PC-3 (cell line): ENCODE results near the gene TECTA. TPM values are rescaled to one million over a fixed set of nuclear protein-coding genes. Genes with fewer than 3 reads are reported as not detected.

ENCODE experiments used
- ATAC-seq: fragments of 200-7000 bp; cut with Tn5 transposase; 2 replicates; pipeline ENCODE4 v1.9.1; 2020; ENCODE audit warnings: mild to moderate bottlenecking, moderate library complexity
- BruUV-seq: library from RNA; stranded (reverse); fragments of 400-500 nt; replicated peaks from 2 replicates; lab custom pipeline; 2021; lab: Mats Ljungman, UMichigan
- CTCF ChIA-PET: fragments of 300-600 bp; sonication (Branson Sonifier 250); formaldehyde crosslinking; loops from one replicate; lab custom pipeline; 2022; ENCODE audit warnings: antibody characterized with exemption; lab: Charles Lee
- POLR2A ChIA-PET: fragments of 300-600 bp; sonication (Branson Sonifier 250); formaldehyde crosslinking; loops from one replicate; lab custom pipeline; 2022; ENCODE audit warnings: antibody characterized with exemption; ENCODE audit not compliant: unreplicated experiment; lab: Charles Lee
- DNase-seq: peaks from one replicate; pipeline ENCODE4 v3.0.0-alpha.2; 2015
- H2AFZ ChIP-seq: fragments of 300-600 bp; sonication (generic); 2 replicates; pipeline ENCODE4 v1.6.0; 2016; ENCODE audit warnings: antibody characterized with exemption, low read length
- H3F3A ChIP-seq: fragments of 300-600 bp; sonication (generic); one replicate; pipeline ENCODE4 v1.6.0; 2017; ENCODE audit warnings: antibody characterized with exemption, low read length, control low read depth, mild to moderate bottlenecking; ENCODE audit not compliant: unreplicated experiment
- H3K27ac ChIP-seq: fragments of 300-600 bp; sonication (generic); 2 replicates; pipeline ENCODE4 v1.5.1; 2016; ENCODE audit warnings: mild to moderate bottlenecking, low read length
- H3K27me3 ChIP-seq: fragments of 300-600 bp; sonication (generic); 2 replicates; pipeline ENCODE4 v1.6.1; 2016; ENCODE audit warnings: low read length, mixed read lengths
- H3K36me3 ChIP-seq: fragments of 300-600 bp; sonication (generic); 2 replicates; pipeline ENCODE4 v1.6.1; 2016; ENCODE audit warnings: low read depth, mixed run types, low read length, mixed read lengths
- H3K4me1 ChIP-seq: fragments of 300-600 bp; sonication (generic); 2 replicates; pipeline ENCODE4 v1.5.1; 2016; ENCODE audit warnings: low read length; ENCODE audit not compliant: insufficient read depth
- H3K4me2 ChIP-seq: fragments of 300-600 bp; sonication (generic); 2 replicates; pipeline ENCODE4 v1.6.0; 2016; ENCODE audit warnings: low read length
- H3K4me3 ChIP-seq: fragments of 300-600 bp; sonication (generic); 2 replicates; pipeline ENCODE4 v1.5.1; 2016; ENCODE audit warnings: mild to moderate bottlenecking, low read length, mixed read lengths
- H3K79me2 ChIP-seq: fragments of 300-600 bp; sonication (generic); 2 replicates; pipeline ENCODE4 v1.6.1; 2017; ENCODE audit warnings: low read length, mixed read lengths
- H3K9ac ChIP-seq: fragments of 300-600 bp; sonication (generic); 2 replicates; pipeline ENCODE4 v1.6.0; 2016; ENCODE audit warnings: mild to moderate bottlenecking, low read length
- H3K9me2 ChIP-seq: fragments of 300-600 bp; sonication (generic); replicated peaks from 2 replicates; pipeline ENCODE4 v1.6.1; 2016; ENCODE audit warnings: mixed run types, low read length, mixed read lengths
- H3K9me3 ChIP-seq: fragments of 300-600 bp; sonication (generic); 2 replicates; pipeline ENCODE4 v1.6.1; 2016; ENCODE audit warnings: low read length, mixed read lengths
- H4K20me1 ChIP-seq: fragments of 300-600 bp; sonication (generic); 2 replicates; pipeline ENCODE4 v1.6.1; 2016; ENCODE audit warnings: low read length, mixed read lengths
- EZH2 ChIP-seq: fragments of 300-600 bp; sonication (generic); IDR thresholded peaks from one replicate; pipeline ENCODE4 v1.6.1; 2017; ENCODE audit warnings: antibody characterized with exemption, mild to moderate bottlenecking, low read length; ENCODE audit not compliant: unreplicated experiment
- EZH2phosphoT487 ChIP-seq: fragments of 300-600 bp; sonication (generic); IDR thresholded peaks from 2 replicates; pipeline ENCODE4 v1.6.1; 2018; ENCODE audit warnings: mild to moderate bottlenecking, antibody characterized with exemption, low read length, borderline replicate concordance
- intact Hi-C: fragments of 100-400 bp; cut with micrococcal nuclease; formaldehyde crosslinking; loops from 2 replicates; pipeline ENCODE4 v1.9.0; 2023
- total RNA-seq: library from RNA; depleted of rRNA; stranded (reverse); fragments of >200 nt; gene quantifications from 2 replicates; pipeline ENCODE4 v1.2.3, GENCODE V29; 2014
- TF ChIP-seq, protein P1 (sequence below): fragments of 300-600 bp; sonication (generic); conservative IDR thresholded peaks from 2 replicates; pipeline ENCODE4 v1.5.1; 2017; ENCODE audit warnings: antibody characterized with exemption, low read depth, mild to moderate bottlenecking, low read length

Gene TECTA
- total RNA-seq, 1 experiment from 2014 or later, result 0.11 TPM

GRCh38 chr11:121212536-121213361 lies 111.7 kb downstream of the TECTA start:
- intact Hi-C loops, result no loop called here
- Histone ChIP-seq H3K9me2 (no peaks in the 10 kb centered on the region), H3F3A (no peaks in the 10 kb centered on the region), H4K20me1 (no peaks in the 10 kb centered on the region), H3K27me3 (no peaks in the 10 kb centered on the region), H3K4me3 (no peak overlapping the region), H3K4me1 (peaks cover 1% of the 10 kb centered on the region), H3K9me3 (no peaks in the 10 kb centered on the region), H2AFZ (no peak overlapping the region), H3K9ac (no peak overlapping the region), H3K36me3 (no peaks in the 10 kb centered on the region), H3K4me2 (no peak overlapping the region), H3K79me2 (no peaks in the 10 kb centered on the region), H3K27ac (no peak overlapping the region)
- BruUV-seq, result no TSS peak
- TF ChIP-seq, protein P1, sequence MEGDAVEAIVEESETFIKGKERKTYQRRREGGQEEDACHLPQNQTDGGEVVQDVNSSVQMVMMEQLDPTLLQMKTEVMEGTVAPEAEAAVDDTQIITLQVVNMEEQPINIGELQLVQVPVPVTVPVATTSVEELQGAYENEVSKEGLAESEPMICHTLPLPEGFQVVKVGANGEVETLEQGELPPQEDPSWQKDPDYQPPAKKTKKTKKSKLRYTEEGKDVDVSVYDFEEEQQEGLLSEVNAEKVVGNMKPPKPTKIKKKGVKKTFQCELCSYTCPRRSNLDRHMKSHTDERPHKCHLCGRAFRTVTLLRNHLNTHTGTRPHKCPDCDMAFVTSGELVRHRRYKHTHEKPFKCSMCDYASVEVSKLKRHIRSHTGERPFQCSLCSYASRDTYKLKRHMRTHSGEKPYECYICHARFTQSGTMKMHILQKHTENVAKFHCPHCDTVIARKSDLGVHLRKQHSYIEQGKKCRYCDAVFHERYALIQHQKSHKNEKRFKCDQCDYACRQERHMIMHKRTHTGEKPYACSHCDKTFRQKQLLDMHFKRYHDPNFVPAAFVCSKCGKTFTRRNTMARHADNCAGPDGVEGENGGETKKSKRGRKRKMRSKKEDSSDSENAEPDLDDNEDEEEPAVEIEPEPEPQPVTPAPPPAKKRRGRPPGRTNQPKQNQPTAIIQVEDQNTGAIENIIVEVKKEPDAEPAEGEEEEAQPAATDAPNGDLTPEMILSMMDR, result no peak
- no peak for TF ChIP-seq EZH2phosphoT487
- TF ChIP-seq EZH2, result no peak
- ATAC-seq (no peak), DNase-seq (no peak)
- POLR2A ChIA-PET, result no interaction called here
- CTCF ChIA-PET, result no interaction called here

GRCh38 chr11:121213362-121213893 lies 112.4 kb downstream of the TECTA start:
- ATAC-seq (no peak), DNase-seq (no peak)
- no TSS peak for BruUV-seq
- no peaks in the 10 kb centered on the region for H3K9me2 ChIP-seq
- no peak overlapping the region for H3K9ac ChIP-seq
- H3K27me3 ChIP-seq, result no peaks in the 10 kb centered on the region
- H3K27ac ChIP-seq, result no peak overlapping the region
- H3K4me2 ChIP-seq, result no peak overlapping the region
- intact Hi-C loops, result no loop called here
- no peaks in the 10 kb centered on the region for H3F3A ChIP-seq
- H4K20me1 ChIP-seq, result no peaks in the 10 kb centered on the region
- TF ChIP-seq, protein P1, result no peak
- TF ChIP-seq EZH2phosphoT487 (no peak), EZH2 (no peak)
- no peak overlapping the region for H3K4me3 ChIP-seq
- CTCF ChIA-PET, result no interaction called here
- H3K36me3 ChIP-seq, result no peaks in the 10 kb centered on the region
- H3K79me2 ChIP-seq, result no peaks in the 10 kb centered on the region
- POLR2A ChIA-PET, result no interaction called here
- no peak overlapping the region for H2AFZ ChIP-seq
- H3K4me1 ChIP-seq, result no peaks in the 10 kb centered on the region
- no peaks in the 10 kb centered on the region for H3K9me3 ChIP-seq

GRCh38 chr11:121214861-121215260 lies 113.8 kb downstream of the TECTA start:
- ChIA-PET POLR2A (no interaction called here), CTCF (no interaction called here)
- Histone ChIP-seq H4K20me1 (no peaks in the 10 kb centered on the region), H3K36me3 (no peaks in the 10 kb centered on the region), H3K79me2 (no peaks in the 10 kb centered on the region), H3K9me2 (no peaks in the 10 kb centered on the region), H3K27me3 (peaks cover 2% of the 10 kb centered on the region; the same call in 1 of the 2 replicates), H3K4me1 (no peaks in the 10 kb centered on the region), H3K9me3 (no peaks in the 10 kb centered on the region), H2AFZ (no peak overlapping the region), H3F3A (no peaks in the 10 kb centered on the region), H3K4me2 (no peak overlapping the region), H3K4me3 (no peak overlapping the region), H3K27ac (no peak overlapping the region), H3K9ac (no peak overlapping the region)
- TF ChIP-seq, protein P1, result no peak
- TF ChIP-seq EZH2phosphoT487 (no peak), EZH2 (no peak)
- no TSS peak for BruUV-seq
- ATAC-seq (no peak), DNase-seq (no peak)
- intact Hi-C loops, result no loop called here
